GM12878 (cell line): ENCODE data around the gene TMEM131L. TPM values are rescaled to one million over a fixed set of nuclear protein-coding genes. Genes with fewer than 3 reads are reported as not detected.

Source experiments
- ATAC-seq: fragments of 200-7000 bp; cut with Tn5 transposase; 3 replicates; pipeline ENCODE4 v1.9.1; 2020; ENCODE audit warnings: mild to moderate bottlenecking, moderate library complexity
- BruUV-seq: library from RNA; stranded (reverse); fragments of 400-500 nt; replicated peaks from 2 replicates; lab custom pipeline; 2021; lab: Mats Ljungman, UMichigan
- CTCF ChIA-PET: fragments of 300-600 bp; sonication (Branson Sonifier 250); formaldehyde crosslinking; extraction: SDS; loops from one replicate; lab custom pipeline; 2021; ENCODE audit warnings: inconsistent platforms; lab: Yijun Ruan, JAX
- POLR2A ChIA-PET: fragments of 350-600 bp; formaldehyde crosslinking; extraction: SDS; loops from one replicate; lab custom pipeline; 2021; ENCODE audit warnings: inconsistent platforms; lab: Charles Lee
- RAD21 ChIA-PET: fragments of 300-600 bp; sonication (Branson Sonifier 250); formaldehyde crosslinking; loops from one replicate; lab custom pipeline; 2023; ENCODE audit warnings: antibody characterized with exemption; ENCODE audit not compliant: unreplicated experiment; lab: Charles Lee
- SMC1A ChIA-PET: fragments of 300-600 bp; sonication (Branson Sonifier 250); formaldehyde crosslinking; loops from one replicate; lab custom pipeline; 2023; ENCODE audit not compliant: unreplicated experiment, uncharacterized antibody; lab: Charles Lee
- DNase-seq: peaks from one replicate; pipeline ENCODE4 v3.0.0-alpha.2; 2011; ENCODE audit warnings: low read depth, low spot score
- FAIRE-seq: peaks from 3 replicates; lab custom pipeline; 2011; peaks lifted over from hg19 to GRCh38; lab: Jason Lieb, UNC
- H2AFZ ChIP-seq: 2 replicates; pipeline ENCODE4 v1.6.0; 2011; ENCODE audit warnings: low read depth, low read length, control low read depth; ENCODE audit not compliant: control insufficient read depth
- H3K27ac ChIP-seq: 2 replicates; pipeline ENCODE4 v1.5.1; 2011; ENCODE audit warnings: control low read depth; ENCODE audit not compliant: control insufficient read depth, insufficient read depth
- H3K27me3 ChIP-seq, 2 experiments: replicated peaks in 1 of 2; 2 replicates each; pipeline versions ENCODE4 v1.6.0 to v1.6.1; 2011; ENCODE audit warnings: low read length in 1 of 2; ENCODE audit not compliant: control insufficient read depth in 2 of 2, insufficient read depth in 2 of 2
- H3K36me3 ChIP-seq, 2 experiments: 2 replicates each; pipeline ENCODE4 v1.5.1; 2011; ENCODE audit warnings: low read length in 1 of 2; ENCODE audit not compliant: control insufficient read depth in 2 of 2, insufficient read depth in 2 of 2
- H3K4me1 ChIP-seq: 2 replicates; pipeline ENCODE4 v1.6.1; 2011; ENCODE audit warnings: mild to moderate bottlenecking, low read length, moderate library complexity, mixed read lengths; ENCODE audit not compliant: control insufficient read depth, insufficient read depth
- H3K4me2 ChIP-seq: 2 replicates; pipeline ENCODE4 v1.6.0; 2011; ENCODE audit warnings: control low read depth; ENCODE audit not compliant: control insufficient read depth, insufficient read depth
- H3K4me3 ChIP-seq: fragments of 200-600 bp; sonication (generic); 2 replicates; pipeline ENCODE4 v1.5.1; 2016
- H3K79me2 ChIP-seq: 2 replicates; pipeline ENCODE4 v1.6.0; 2011; ENCODE audit warnings: low read length; ENCODE audit not compliant: control insufficient read depth, insufficient read depth
- H3K9ac ChIP-seq: 2 replicates; pipeline ENCODE4 v1.8.0; 2011; ENCODE audit warnings: low read length, control low read depth, mixed read lengths; ENCODE audit not compliant: control insufficient read depth, insufficient read depth
- H3K9me3 ChIP-seq: replicated peaks from 3 replicates; pipeline ENCODE4 v1.5.1; 2011; ENCODE audit warnings: mild to moderate bottlenecking, low read length; ENCODE audit not compliant: control insufficient read depth, insufficient read depth
- H4K20me1 ChIP-seq: 2 replicates; pipeline ENCODE4 v1.6.0; 2011; ENCODE audit not compliant: control insufficient read depth, insufficient read depth
- CBFB ChIP-seq: IDR thresholded peaks from 2 replicates; pipeline ENCODE4 v1.6.1; 2016; ENCODE audit warnings: antibody characterized with exemption, low read depth
- EZH2 ChIP-seq: IDR thresholded peaks from 2 replicates; pipeline ENCODE4 v1.6.1; 2012; ENCODE audit warnings: low read depth, mild to moderate bottlenecking, control low read depth, inconsistent platforms, low read length, borderline replicate concordance; ENCODE audit not compliant: control insufficient read depth
- HCFC1 ChIP-seq: fragments of 150-350 bp; IDR thresholded peaks from 2 replicates; pipeline ENCODE4 v1.6.1; 2014; ENCODE audit warnings: low read length
- IRF4 ChIP-seq: IDR thresholded peaks from 2 replicates; pipeline ENCODE4 v1.6.1; 2011; ENCODE audit warnings: low read depth, low read length
- JUNB ChIP-seq: IDR thresholded peaks from 2 replicates; pipeline ENCODE4 v1.6.1; 2016; ENCODE audit warnings: antibody characterized with exemption, mild to moderate bottlenecking
- PBX3 ChIP-seq: IDR thresholded peaks from 2 replicates; pipeline ENCODE4 v1.6.1; 2011; ENCODE audit warnings: mild to moderate bottlenecking, low read depth, low read length, moderate library complexity; ENCODE audit not compliant: insufficient replicate concordance
- POLR2A ChIP-seq: IDR thresholded peaks from 2 replicates; pipeline ENCODE4 v1.6.1; 2011; ENCODE audit warnings: low read depth, mild to moderate bottlenecking, low read length
- RAD21 ChIP-seq: IDR thresholded peaks from 2 replicates; pipeline ENCODE4 v1.6.1; 2011; ENCODE audit warnings: mild to moderate bottlenecking, low read depth, low read length, moderate library complexity; ENCODE audit not compliant: insufficient read depth
- SMC3 ChIP-seq: IDR thresholded peaks from 2 replicates; pipeline ENCODE4 v1.6.1; 2011; ENCODE audit warnings: low read length, improper control_type of control experiment, borderline replicate concordance
- SPI1 ChIP-seq: IDR thresholded peaks from 2 replicates; pipeline ENCODE4 v1.6.1; 2011; ENCODE audit warnings: low read depth, mild to moderate bottlenecking, low read length, moderate library complexity, borderline replicate concordance; ENCODE audit not compliant: insufficient read depth
- TAF1 ChIP-seq: IDR thresholded peaks from 2 replicates; pipeline ENCODE4 v1.6.1; 2011; ENCODE audit warnings: mild to moderate bottlenecking, low read depth, low read length, borderline replicate concordance
- ZNF592 ChIP-seq: fragments of 450-650 bp; IDR thresholded peaks from 2 replicates; pipeline ENCODE4 v1.6.1; 2017; ENCODE audit warnings: mild to moderate bottlenecking, moderate library complexity
- WGBS: methylation state at CpG from one replicate; pipeline ENCODE4 v1.1.6; 2016; ENCODE audit warnings: low lambda C conversion rate; ENCODE audit not compliant: insufficient replicate concordance, insufficient coverage; ENCODE audit errors: missing lambda C conversion rate; 5-methylcytosine and 5-hydroxymethylcytosine counted together
- in situ Hi-C: fragments of 300-500 bp; cut with MboI; formaldehyde crosslinking; loops from 9 replicates; pipeline ENCODE4 v1.14.3; 2018; ENCODE audit warnings: mixed read lengths
- intact Hi-C: fragments of 100-400 bp; cut with micrococcal nuclease; formaldehyde crosslinking; loops from one replicate; pipeline ENCODE4 v1.14.2; 2022; ENCODE audit not compliant: unreplicated experiment
- polyA plus RNA-seq, 11 experiments: library from polyadenylated mRNA; depleted of rRNA in 4 of 11; unstranded in 6 of 11; stranded (reverse) in 5 of 11; fragments of >200 nt; fragmentation: Nextera tagmentation in 4 of 11; fragmentation: Illumina TruSeq in 1 of 11; extraction: Ambion mirVana in 4 of 11; extraction: Trizol in 1 of 11; gene quantifications; 1 replicate in 1 of 11; 2 replicates in 10 of 11; pipeline versions ENCODE4 v1.2.1 to v1.2.3, GENCODE V29; 2011 to 2016; ENCODE audit warnings: inconsistent platforms in 2 of 11, missing spikeins in 2 of 11, low read depth in 1 of 11
- total RNA-seq, 4 experiments: library from RNA; depleted of rRNA in 3 of 4; stranded (reverse); fragments of >200 nt in 3 of 4; fragmentation: Illumina TruSeq in 1 of 4; extraction: Trizol in 1 of 4; gene quantifications; 2 replicates each; pipeline versions ENCODE4 v1.2.1 to v1.2.3, GENCODE V29; 2013 to 2021
- TF ChIP-seq, protein P1 (sequence below): fragments of 450-650 bp; IDR thresholded peaks from 2 replicates; pipeline ENCODE4 v1.6.1; 2016; ENCODE audit warnings: mild to moderate bottlenecking

TMEM131L gene
- total and polyA plus RNA-seq, 10 of the 15 experiments (the other 5 are each of a cell fraction or from before 2014, with no cell fraction given): 8.5 to 101 (median 74.4) TPM

DNA sequence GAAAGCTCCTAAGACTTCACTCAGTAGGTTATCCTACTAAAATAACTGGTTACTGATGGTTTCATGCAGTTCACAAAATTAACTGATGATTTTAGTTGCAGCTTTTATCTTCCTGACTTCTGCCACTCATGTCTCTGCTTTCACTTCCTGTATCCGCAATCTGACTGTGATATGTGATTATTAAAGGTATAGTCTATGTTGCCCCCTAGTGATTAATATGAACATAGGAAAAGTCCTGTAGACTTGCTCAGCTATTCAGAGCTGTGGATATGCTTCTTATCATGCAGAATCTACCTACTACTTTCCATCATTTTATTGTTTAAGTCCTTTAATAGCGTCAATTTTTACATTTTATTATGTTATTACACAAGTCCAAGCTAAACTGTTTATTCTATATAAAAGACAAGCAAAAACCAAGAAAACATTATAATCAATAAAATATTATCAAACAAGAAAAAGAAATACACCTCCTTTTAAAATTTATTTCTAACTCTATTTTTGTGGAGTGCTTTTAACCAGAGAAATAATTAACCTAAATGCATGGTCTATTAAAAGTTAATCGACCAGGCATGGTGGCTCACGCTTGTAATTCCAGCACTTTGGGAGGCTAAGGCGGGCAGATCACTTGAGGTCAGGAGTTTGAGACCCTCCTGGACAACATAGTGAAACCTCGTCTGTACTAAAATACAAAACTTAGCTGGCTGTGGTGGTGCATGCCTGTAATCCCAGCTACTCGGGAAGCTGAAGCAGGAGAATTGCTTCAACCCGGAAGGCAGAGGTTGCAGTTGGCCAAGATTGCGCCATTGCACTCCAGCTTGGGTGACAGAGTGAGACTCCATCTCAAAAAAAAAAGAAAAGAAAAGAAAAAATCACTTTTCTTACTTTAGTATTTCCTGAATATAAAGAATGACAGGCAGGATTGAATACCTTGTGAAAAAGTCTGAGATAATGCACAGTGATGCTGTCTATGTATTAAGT lies 177.5 kb downstream of the TMEM131L start:
- 64% methylated on average over 9 of the region's 9 CpGs for WGBS
- in situ Hi-C loops (loop anchor here (10.0 kb wide), 1 partner anchor 499 kb away; no protein-coding TSS in a partner anchor), intact Hi-C loops (loop anchor here (1.0 to 5.0 kb wide), 3 partner anchors 156 to 299 kb away; partner anchors contain the start of gene MND1)
- no TSS peak for BruUV-seq
- peaks cover 6% of the 10 kb centered on the region; the same call in 1 of the 2 replicates for H3K4me1 ChIP-seq
- no peaks in the 10 kb centered on the region for H3K36me3 ChIP-seq
- no peaks in the 10 kb centered on the region for H3K27me3 ChIP-seq
- no peak overlapping the region for H3K4me3 ChIP-seq
- ChIA-PET CTCF (interaction anchor here (0.6 to 4.6 kb wide), 52 partner anchors 9 to 809 kb away, joined by 3 to 142 read pairs (median 4); partner anchors contain the start of gene MND1), SMC1A (interaction anchor here (0.6 to 5.0 kb wide), 39 partner anchors 9 to 796 kb away, joined by 3 to 97 read pairs (median 4); partner anchors contain the start of genes MND1 and TMEM131L), POLR2A (interaction anchor here (0.6 to 0.7 kb wide), 2 partner anchors 176 to 284 kb away, joined by 3 to 8 read pairs; no protein-coding TSS in a partner anchor), RAD21 (interaction anchor here (0.7 to 7.1 kb wide), 30 partner anchors 9 to 795 kb away, joined by 3 to 77 read pairs (median 4); partner anchors contain the start of genes MND1 and TMEM131L)
- H3K9me3 ChIP-seq: no peaks in the 10 kb centered on the region; the same call in 2 of the 3 replicates
- H3K27ac ChIP-seq: no peak overlapping the region
- no peaks in the 10 kb centered on the region for H4K20me1 ChIP-seq
- no peaks in the 10 kb centered on the region for H3K79me2 ChIP-seq
- no peak overlapping the region for H3K9ac ChIP-seq
- ATAC-seq: peak; percentile 88
- no peak overlapping the region; the same call in 1 of the 2 replicates for H2AFZ ChIP-seq
- no peak overlapping the region for H3K4me2 ChIP-seq
- DNase-seq: peak; percentile 50
- FAIRE-seq: peak; percentile 92
- TF ChIP-seq SPI1 (peak; percentile 95), CBFB (0 out of 2 replicates have a peak, but pooled peaks have one; percentile 15), SMC3 (peak; percentile 57; the same call in 1 of the 2 replicates), RAD21 (peak; percentile 78), TAF1 (no peak), IRF4 (peak; percentile 67; the same call in 1 of the 2 replicates), POLR2A (no peak), PBX3 (peak; percentile 58), ZNF592 (0 out of 2 replicates have a peak, but pooled peaks have one; percentile 11), EZH2 (no peak), JUNB (no peak), HCFC1 (no peak)
- TF ChIP-seq, protein P1, sequence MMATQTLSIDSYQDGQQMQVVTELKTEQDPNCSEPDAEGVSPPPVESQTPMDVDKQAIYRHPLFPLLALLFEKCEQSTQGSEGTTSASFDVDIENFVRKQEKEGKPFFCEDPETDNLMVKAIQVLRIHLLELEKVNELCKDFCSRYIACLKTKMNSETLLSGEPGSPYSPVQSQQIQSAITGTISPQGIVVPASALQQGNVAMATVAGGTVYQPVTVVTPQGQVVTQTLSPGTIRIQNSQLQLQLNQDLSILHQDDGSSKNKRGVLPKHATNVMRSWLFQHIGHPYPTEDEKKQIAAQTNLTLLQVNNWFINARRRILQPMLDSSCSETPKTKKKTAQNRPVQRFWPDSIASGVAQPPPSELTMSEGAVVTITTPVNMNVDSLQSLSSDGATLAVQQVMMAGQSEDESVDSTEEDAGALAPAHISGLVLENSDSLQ: peak; percentile 93
